Astrocyte of the hippocampus (primary cell): ENCODE results near the gene GLRX5.
"Not testable (repeated sequence)": the region's sequence is repeated elsewhere in the genome, so short reads cannot be mapped to it uniquely, and the experiment has no call there.

Experiments used
- DNase-seq: peaks from one replicate; pipeline ENCODE4 v3.0.0; 2011; ENCODE audit warnings: low read depth, low spot score

The GLRX5 gene

DNA sequence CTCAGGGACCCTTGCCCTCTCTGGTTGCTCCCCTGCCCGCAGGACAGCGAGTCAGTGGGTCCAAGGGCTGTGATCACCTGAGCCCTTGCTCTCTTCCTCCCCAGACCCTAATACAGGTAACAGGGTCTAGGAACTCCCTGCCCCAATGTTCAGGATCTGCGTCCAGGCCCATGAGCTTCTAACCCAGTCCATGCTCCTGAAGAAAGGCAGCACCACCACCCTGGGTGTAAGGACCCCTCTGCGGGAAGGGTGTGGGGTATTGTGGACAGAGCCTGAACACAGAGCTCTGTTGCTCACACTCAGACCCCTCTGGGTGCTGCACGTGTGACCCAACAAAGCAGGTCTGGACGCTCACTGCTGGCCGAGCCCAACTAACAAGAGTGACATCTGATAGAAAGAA, 18.3 kb downstream of the GLRX5 start:
- no peak for DNase-seq

DNA sequence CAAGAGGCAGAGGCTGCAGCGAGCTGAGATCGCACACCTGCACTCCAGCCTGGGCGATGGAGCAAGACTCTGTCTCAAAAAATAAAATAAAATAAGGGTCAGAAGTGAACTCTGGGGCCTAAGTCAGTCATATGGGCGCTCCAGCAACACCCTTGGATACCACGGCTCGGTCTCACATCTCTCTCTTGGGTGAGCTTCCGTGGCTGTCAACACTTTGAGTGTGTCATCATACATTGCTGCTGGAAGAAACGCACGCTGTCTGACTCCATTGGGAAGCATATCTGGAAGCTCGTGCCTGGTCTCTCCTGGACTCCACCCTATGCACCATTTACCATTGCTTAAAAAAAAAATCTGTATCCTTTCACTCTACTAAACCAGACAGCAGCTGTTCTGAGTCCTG, 20.2 kb downstream of the GLRX5 start:
- no peak for DNase-seq

DNA sequence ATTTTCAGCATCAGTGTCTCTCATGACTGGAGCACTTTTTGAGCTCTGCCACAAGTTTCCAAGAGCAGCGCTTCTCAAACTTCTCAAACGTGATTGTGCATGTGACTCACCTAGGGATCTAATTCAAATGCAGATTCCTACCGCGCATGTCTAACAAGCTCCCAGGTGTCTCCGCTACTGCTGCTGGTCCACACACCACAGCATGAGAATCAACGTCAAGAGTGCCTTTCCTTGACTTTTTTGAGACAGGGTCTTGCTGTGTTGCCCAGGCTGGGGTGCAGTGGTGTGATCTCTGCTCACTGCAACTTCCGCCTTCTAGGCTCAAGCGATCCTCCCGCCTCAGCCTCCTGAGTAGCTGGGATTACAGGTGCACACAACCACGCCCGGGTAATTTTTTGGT, 22.4 kb downstream of the GLRX5 start:
- no peak for DNase-seq

DNA sequence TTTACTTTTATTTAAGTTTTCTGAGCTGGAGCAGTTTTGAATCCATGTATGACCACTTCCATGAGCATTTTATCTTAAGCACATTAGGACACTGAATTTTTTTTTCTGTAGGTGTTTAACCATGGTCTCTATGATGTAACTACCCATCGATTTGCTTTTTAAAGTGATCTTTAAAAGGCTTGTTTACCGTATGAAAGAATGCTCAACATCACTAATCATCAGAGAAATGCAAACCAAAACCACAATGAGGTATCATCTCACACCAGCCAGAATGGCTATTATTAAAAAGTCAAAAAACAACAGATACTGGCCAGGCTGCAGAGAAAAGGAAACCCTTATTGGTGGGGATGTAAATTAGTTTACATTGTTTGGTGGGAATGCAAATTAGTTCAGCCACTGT, 23.0 kb downstream of the GLRX5 start:
- no peak for DNase-seq

DNA sequence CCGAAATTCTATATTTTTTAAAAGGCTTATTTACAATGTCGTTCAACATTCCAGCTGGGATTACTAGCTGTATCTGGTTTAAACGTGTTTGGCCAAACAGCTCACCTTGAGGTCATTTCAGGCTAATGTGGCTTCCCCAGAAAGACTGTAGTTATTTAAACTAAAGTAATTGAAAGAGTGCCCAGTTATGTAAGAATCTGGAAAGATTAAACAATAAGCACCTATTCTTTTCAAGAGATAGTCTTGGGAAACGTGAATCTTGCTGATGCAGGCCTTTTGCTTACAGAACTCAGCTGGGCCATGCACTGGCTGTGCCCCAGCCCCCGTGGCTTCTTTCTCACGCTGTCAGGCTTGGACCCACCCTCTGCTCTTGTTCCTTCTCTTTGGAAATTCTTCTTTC, 24.4 kb downstream of the GLRX5 start:
- DNase-seq = no peak

DNA sequence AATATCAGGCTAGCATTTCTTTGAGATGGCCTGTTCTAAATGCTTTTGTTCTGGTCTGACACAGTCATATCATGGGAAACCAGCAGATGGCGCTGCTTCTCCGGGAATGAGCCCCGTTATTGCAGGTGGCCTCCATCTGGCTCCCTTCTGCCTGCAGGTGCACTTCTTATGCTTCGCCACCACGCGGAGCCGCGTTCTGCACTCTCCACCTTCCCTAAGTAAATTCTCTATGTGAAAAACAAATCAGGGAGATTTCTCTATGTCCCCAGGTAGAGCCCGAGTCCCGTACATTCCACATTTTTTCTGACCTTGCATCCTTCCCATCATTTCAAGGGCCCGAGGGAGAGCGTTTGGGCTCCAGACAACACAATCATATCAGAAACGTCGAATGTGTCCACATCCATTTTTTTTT, 26.2 kb downstream of the GLRX5 start:
- DNase-seq = peak; percentile 93

DNA sequence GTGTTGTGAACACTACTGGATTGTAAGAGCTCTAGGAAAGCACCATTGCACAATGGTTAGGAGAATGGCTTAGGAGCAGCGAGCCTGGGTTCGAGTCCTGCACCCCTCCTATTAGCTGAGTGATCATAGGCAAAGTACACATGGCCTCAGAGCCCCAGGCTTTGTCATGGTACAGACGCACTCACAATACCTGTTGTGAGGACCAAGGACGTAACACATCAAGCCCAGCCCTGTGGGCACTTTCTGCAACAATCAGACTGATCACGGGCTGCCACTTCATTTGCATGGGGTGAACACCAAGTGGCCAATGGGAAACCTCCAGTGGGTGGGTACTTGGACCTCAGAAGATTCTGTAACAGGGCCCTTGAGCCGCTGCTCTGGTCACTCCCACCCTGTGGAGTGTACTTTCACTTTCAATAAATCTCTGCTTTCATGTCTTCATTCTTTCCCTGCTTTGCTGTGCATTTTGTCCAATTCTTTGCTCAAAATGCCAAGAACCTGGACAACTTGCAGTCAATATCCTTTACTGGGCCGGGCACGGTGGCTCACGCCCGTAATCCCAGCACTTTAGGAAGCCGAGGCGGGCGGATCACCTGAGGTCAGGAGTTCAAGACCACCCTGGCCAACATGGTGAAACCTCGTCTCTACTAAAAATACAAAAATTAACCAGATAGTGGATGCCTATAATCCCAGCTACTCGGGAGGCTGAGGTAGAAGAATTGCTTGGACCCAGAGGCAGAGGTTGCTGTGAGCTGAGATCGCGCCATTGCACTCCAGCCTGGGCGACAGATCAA, 28.2 kb downstream of the GLRX5 start:
- peak; percentile 19 for DNase-seq

DNA sequence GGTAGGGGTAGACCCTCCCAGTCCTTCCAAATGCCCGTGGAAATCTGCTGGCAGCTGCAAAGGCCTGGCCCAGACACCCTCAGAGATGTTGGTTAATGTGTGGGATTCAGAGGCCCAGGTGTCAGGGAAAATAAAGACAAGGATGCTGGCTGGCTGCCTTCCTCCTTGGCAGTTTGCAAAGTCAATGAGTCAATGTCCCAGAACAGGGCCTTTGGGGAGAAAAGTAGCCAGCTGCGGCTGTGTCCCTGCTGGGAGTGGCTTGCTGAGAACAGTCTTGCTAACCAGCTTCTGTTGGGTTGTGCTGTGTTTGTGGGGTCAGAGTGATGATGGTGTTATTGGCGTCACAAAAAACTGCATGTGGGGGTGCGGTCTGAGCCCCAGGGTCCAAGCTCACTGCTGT, 29.2 kb downstream of the GLRX5 start:
- peak; percentile 66 for DNase-seq

DNA sequence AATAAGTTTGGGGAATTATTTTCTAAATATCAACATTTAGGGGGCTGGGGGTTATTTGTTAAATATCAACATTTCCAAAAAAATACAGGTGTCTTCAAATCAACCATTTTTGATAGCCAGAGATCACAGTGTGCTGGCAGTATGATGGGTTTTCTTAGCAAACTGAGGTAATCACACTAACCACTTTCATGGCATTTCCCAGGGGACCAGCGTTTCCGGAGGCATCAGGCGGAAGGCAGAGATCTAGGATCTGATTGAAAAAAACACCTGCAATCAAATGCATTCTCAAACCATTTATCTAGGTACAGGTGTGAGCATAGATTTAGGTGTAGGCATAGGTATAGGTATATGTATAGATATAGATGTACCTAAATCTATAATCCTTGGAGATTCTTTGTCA, 34.6 kb downstream of the GLRX5 start:
- no peak for DNase-seq

DNA sequence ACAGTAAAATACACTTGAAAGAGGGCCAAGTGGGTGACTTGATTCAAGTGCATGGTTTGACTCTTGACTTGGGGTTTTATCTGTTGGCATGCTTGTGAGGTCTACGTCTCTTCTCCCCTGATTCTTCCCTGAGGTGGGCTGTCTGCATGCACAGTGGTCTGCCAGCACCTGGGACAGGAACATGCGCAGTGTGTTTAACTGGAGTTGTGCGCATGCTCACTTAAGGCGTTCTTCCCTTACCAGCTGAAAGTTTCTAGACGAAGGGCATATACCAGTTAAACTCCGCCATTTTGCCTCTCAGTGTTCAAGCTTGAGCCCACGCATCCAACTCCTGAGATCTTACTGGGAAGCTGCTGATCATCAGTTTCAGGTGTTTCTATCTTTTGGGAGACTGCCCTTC, 38.5 kb downstream of the GLRX5 start:
- DNase-seq = no peak

DNA sequence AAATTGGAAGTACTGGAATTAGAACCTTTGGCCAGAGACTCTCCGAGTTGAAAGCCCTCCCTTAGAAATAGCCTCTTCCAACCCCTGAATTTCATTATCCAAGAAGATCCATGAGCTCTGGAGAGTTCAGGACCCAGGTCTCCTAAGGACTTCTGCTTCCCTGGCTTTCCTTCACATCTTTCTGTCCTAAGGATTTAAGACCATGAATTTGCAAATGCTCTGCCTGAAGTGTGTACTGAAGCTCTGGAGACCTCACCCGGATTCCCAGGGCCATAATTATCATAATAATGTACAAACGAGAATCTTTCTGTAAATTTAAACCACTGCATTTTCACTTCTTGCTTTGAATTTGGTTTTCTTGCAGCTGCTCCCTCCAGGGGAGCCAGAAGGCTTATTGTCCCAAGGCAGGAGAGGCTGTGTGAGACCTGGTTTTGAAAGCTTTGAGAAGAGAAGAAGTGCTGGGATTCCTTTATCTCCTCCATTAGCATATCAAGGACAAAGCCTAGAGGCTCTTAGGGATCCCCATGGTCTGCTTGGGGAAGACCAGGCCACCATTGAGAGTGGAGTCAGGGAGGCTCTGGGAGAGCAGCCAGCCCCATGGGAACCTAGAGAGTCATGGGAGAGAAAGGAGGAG, 41.1 kb downstream of the GLRX5 start:
- no peak for DNase-seq

DNA sequence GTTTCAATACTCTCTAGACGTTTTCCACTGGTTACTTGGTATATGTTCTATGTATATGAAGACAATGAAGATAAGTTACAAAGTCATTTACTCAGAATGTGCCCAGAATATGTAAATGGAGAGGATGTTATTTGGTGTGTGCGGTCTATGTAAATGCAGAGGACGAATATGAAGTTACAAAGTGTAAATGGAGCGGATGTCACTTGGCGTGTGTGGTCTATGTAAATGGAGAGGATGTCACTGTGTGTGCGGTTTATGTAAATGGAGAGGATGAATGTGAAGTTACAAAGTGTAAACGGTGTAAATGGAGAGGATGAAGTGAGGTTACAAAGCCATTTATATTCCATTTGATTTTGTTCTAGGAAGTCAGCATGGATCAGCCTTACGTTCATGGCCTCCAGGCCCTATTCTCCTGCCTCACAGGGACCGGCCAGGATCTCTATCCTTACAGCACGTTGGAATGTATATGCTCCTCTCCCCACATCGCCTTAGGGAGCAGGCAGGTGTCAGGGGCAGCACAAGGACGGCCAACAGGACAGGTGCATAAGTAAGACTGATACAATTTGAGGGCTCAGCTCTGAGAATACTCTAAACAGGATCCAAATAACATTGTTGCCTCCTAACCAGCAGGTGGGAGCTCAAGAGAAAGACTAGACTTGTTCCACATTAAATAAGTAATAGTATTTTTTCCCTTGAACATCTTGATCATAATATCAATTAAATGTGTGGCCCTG, 42.4 kb downstream of the GLRX5 start:
- no peak for DNase-seq

DNA sequence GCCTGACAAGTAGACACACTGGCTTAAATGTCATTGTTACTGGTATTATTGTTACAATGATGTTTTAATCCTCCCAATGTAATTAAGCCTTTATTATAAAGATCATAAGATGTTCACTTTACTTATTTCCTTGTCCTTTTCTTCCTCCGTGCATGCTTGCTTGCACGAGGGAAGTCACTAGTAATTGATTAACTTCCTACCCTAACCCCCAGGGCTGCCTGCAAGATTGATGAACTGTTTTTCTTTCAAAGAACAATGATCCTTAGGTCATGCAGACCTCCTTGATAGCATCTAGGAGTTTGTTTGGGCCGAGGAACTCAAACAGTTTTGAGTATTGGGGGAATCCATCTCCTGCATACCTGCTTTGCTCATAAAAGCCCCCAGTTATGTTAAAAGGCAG, 43.0 kb downstream of the GLRX5 start:
- no peak for DNase-seq

DNA sequence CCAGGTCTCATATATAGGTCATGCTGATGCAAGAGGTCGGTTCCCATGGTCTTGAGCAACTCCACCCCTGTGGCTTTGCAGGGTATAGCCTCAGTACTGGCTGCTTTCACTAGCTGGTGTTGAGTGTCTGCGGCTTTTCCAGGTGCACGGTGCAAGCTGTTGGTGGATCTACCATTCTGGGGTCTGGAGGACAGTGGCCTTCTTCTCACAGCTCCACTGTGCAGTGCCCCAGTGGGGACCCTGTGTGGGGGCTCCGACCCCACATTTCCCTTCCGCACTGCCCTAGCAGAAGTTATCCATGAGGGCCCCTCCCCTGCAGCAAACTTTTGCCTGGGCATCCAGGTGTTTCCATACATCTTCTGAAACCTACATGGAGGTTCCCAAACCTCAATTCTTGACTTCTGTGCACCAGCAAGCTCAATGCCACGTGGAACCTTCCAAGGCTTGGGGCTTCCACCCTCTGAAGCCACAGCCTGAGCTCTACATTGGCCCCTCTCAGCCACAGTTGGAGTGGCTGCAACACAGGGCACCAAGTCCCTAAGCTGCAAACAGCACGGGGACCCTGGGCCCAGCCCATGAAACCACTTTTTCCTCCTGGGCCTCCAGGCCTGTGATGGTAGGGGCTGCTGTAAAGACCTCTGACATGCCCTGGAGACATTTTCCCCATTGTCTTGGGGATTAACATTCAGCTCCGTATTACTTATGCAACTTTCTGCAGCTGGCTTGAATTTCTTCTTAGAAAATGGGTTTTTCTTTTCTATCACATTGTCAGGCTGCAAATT, 49.2 kb downstream of the GLRX5 start:
- DNase-seq = not testable (repeated sequence)

DNA sequence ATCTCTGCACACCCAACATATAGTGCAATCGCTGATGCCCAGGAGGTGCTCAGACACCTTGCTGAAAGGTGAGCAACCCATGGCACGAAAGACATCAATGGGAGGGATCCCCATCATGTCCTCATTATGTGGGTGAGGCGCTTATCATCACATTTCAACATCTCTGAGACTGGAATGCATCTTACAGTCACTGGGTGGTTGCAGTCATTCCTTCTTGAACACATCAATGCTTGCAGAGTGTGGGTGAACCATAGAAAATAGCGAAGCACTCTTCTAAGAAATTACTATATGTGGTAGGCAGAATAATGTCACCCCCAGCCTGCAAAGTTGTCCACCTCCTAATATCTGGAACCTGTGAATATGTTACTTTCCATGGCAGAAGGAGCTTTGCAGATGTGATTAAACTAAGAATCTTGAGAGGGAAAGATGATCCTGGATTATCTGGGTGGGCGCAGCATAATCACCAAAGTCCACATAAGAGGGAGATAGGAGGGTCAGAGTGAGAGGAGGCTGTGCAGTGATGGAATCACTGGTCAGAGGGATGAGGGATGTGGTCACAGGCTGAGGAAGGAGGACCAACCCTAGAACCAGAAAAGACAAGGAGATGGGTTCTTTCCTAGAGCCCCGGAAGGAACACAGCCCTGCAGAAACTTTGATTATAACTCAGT, 51.2 kb downstream of the GLRX5 start:
- no peak for DNase-seq

DNA sequence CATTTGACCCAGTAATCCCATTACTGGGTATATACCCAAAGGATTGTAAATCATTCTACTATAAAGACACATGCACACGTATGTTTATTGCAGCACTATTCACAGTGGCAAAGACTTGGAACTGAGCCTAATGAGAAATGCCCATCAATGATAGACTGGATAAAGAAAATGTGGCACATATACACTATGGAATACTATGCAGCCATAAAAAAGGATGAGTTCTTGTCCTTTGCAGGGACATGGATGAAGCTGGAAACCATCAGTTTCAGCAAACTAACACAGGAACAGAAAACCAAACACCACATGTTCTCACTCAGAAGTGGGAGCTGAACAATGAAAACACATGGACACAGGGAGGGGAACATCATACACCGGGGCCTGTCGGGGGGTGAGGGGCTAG, 56.3 kb downstream of the GLRX5 start:
- not testable (repeated sequence) for DNase-seq
